Measurements from ENCODE around the gene SLC2A8. TPM values are rescaled to one million over a fixed set of nuclear protein-coding genes. Genes with fewer than 3 reads are reported as not detected.

The SLC2A8 gene
- 5.3 TPM for total RNA-seq (2013)
- 1 to 10 TPM; 6.6 to 8.7 (median 6.6) TPM for polyA plus RNA-seq
- 6.1 and 10.1 TPM in 2 replicates for polyA minus RNA-seq
- total RNA-seq: 0.84 to 5.2 (median 3.2) reads per million in 11 experiments

- peaks cover 21% of the 10 kb centered on the region for H3K4me1 Mint-ChIP-seq
- H3K79me2 ChIP-seq (ENCODE audit: insufficient read depth, low read length): no peaks in the 10 kb centered on the region
- no peak within 1 kb of the TSS for H3K27ac ChIP-seq (ENCODE audit: low read depth in 1 of 2, low read length in 2 of 2)
- peak; percentile 99 to 100 (median 99) for DNase-seq
- H2AFZ ChIP-seq (ENCODE audit: insufficient read depth, low read depth, low read length, poor library complexity, severe bottlenecking): peak within 1 kb of the TSS; percentile 82
- H3K4me2 ChIP-seq (replicated peaks; ENCODE audit: extremely low read depth, low read length, poor library complexity, severe bottlenecking): peak within 1 kb of the TSS; percentile 87
- under 1% methylated on average over 81 of the region's 87 CpGs for WGBS (ENCODE audit: insufficient coverage)
- H3K27me3 Mint-ChIP-seq (ENCODE audit: low read depth in 3 of 3): peaks cover 12 to 29% (median 15%) of the 10 kb centered on the region in 3 donors
- H3K9me3 ChIP-seq (replicated peaks in 1 of 2; ENCODE audit: control insufficient read depth in 1 of 2, insufficient read depth in 1 of 2, low read length in 2 of 2): no peaks in the 10 kb centered on the region
- no peak for TF ChIP-seq CTCF (IDR thresholded peaks at IDR 0.05)
- peaks cover 23 to 27% of the 10 kb centered on the region in 2 donors for H3K4me1 ChIP-seq (ENCODE audit: control insufficient read depth in 1 of 2, insufficient read depth in 2 of 2, low read length in 2 of 2)
- H3K36me3 Mint-ChIP-seq: peaks cover 0 to 3% of the 10 kb centered on the region in 2 donors
- peak within 1 kb of the TSS in 3 of 7 donors; percentile 30 to 73 (median 71) for H3K27ac Mint-ChIP-seq
- intact Hi-C loops (cut with micrococcal nuclease): loop anchor here (2.0 to 5.0 kb wide), 2 partner anchors 54 to 175 kb away; partner anchors contain the start of genes LRSAM1 (in 1 of the 2) and RPL12 (in 1 of the 2)
- peak within 1 kb of the TSS; percentile 62 for H3K9ac ChIP-seq (ENCODE audit: insufficient read depth, low read length, poor library complexity, severe bottlenecking)
- H3K4me3 ChIP-seq (replicated peaks in 1 of 3; ENCODE audit: low read depth in 2 of 3, low read length in 3 of 3): peak within 1 kb of the TSS; percentile 42 to 72 (median 50)
- peaks cover 0 to 7% of the 10 kb centered on the region in 2 donors for H3K27me3 ChIP-seq (ENCODE audit: control insufficient read depth in 2 of 2, insufficient read depth in 2 of 2, low read length in 2 of 2)
- peaks cover 5% of the 10 kb centered on the region for H4K20me1 ChIP-seq (ENCODE audit: insufficient read depth, low read length)
- H3K4me3 Mint-ChIP-seq: peak within 1 kb of the TSS; percentile 84 to 89
- H3K9me3 Mint-ChIP-seq: peaks cover 0 to 3% (median 0%) of the 10 kb centered on the region in 7 donors
- no peaks in the 10 kb centered on the region for H3K36me3 ChIP-seq (replicated peaks in 1 of 2; ENCODE audit: control insufficient read depth in 1 of 2, insufficient read depth in 2 of 2, low read length in 2 of 2)
These were observed at the start of gene SLC2A8 for GRCh38 chr9:127396808-127397645. TSS of gene SLC2A8 (plus strand) at chr9:127397169. CDS start at chr9:127397231, 62 bp downstream.

- no peak overlapping the region for H3K27ac Mint-ChIP-seq
- Histone ChIP-seq H3K27me3 (ENCODE audit: control insufficient read depth in 2 of 2, insufficient read depth in 2 of 2, low read length in 2 of 2) (no peaks in the 10 kb centered on the region), H3K9ac (ENCODE audit: insufficient read depth, low read length, poor library complexity, severe bottlenecking) (no peak overlapping the region), H3K36me3 (replicated peaks in 1 of 2; ENCODE audit: control insufficient read depth in 1 of 2, insufficient read depth in 2 of 2, low read length in 2 of 2) (no peaks in the 10 kb centered on the region), H3K4me2 (replicated peaks; ENCODE audit: extremely low read depth, low read length, poor library complexity, severe bottlenecking) (no peak overlapping the region), H2AFZ (ENCODE audit: insufficient read depth, low read depth, low read length, poor library complexity, severe bottlenecking) (no peak overlapping the region), H3K79me2 (ENCODE audit: insufficient read depth, low read length) (no peaks in the 10 kb centered on the region), H4K20me1 (ENCODE audit: insufficient read depth, low read length) (no peaks in the 10 kb centered on the region), H3K27ac (ENCODE audit: low read depth in 1 of 2, low read length in 2 of 2) (no peak overlapping the region), H3K4me3 (replicated peaks in 1 of 3; ENCODE audit: low read depth in 2 of 3, low read length in 3 of 3) (no peak overlapping the region), H3K4me1 (ENCODE audit: control insufficient read depth in 1 of 2, insufficient read depth in 2 of 2, low read length in 2 of 2) (no peaks in the 10 kb centered on the region), H3K9me3 (replicated peaks in 1 of 2; ENCODE audit: control insufficient read depth in 1 of 2, insufficient read depth in 1 of 2, low read length in 2 of 2) (no peaks in the 10 kb centered on the region)
- H3K4me1 Mint-ChIP-seq: no peaks in the 10 kb centered on the region
- no peaks in the 10 kb centered on the region for H3K36me3 Mint-ChIP-seq
- WGBS (ENCODE audit: insufficient coverage): no CpG with 5 or more reads among the region's 8 CpGs
- peaks cover 0 to 2% (median 1%) of the 10 kb centered on the region in 3 donors for H3K27me3 Mint-ChIP-seq (ENCODE audit: low read depth in 3 of 3)
- H3K9me3 Mint-ChIP-seq: no peaks in the 10 kb centered on the region
- DNase-seq: no peak
- no peak overlapping the region for H3K4me3 Mint-ChIP-seq
- TF ChIP-seq CTCF (IDR thresholded peaks at IDR 0.05): no peak
- intact Hi-C loops (cut with micrococcal nuclease): no loop called here
These were observed 48.9 kb upstream of the SLC2A8 start for GRCh38 chr9:127347831-127348776.

All from CD14-positive monocyte (primary cell).